ENCODE results near the gene EWSR1.

GRCh38 chr22:29275819-29276565 is 7.9 kb downstream of the EWSR1 start:
- TF ChIP-seq, protein P1, sequence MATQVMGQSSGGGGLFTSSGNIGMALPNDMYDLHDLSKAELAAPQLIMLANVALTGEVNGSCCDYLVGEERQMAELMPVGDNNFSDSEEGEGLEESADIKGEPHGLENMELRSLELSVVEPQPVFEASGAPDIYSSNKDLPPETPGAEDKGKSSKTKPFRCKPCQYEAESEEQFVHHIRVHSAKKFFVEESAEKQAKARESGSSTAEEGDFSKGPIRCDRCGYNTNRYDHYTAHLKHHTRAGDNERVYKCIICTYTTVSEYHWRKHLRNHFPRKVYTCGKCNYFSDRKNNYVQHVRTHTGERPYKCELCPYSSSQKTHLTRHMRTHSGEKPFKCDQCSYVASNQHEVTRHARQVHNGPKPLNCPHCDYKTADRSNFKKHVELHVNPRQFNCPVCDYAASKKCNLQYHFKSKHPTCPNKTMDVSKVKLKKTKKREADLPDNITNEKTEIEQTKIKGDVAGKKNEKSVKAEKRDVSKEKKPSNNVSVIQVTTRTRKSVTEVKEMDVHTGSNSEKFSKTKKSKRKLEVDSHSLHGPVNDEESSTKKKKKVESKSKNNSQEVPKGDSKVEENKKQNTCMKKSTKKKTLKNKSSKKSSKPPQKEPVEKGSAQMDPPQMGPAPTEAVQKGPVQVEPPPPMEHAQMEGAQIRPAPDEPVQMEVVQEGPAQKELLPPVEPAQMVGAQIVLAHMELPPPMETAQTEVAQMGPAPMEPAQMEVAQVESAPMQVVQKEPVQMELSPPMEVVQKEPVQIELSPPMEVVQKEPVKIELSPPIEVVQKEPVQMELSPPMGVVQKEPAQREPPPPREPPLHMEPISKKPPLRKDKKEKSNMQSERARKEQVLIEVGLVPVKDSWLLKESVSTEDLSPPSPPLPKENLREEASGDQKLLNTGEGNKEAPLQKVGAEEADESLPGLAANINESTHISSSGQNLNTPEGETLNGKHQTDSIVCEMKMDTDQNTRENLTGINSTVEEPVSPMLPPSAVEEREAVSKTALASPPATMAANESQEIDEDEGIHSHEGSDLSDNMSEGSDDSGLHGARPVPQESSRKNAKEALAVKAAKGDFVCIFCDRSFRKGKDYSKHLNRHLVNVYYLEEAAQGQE (IDR thresholded peaks at IDR 0.05; ENCODE audit: low read depth), result no peak
- TF ChIP-seq, protein P2, sequence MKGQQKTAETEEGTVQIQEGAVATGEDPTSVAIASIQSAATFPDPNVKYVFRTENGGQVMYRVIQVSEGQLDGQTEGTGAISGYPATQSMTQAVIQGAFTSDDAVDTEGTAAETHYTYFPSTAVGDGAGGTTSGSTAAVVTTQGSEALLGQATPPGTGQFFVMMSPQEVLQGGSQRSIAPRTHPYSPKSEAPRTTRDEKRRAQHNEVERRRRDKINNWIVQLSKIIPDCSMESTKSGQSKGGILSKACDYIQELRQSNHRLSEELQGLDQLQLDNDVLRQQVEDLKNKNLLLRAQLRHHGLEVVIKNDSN (IDR thresholded peaks at IDR 0.05), result no peak
- TF ChIP-seq CREB1 (IDR thresholded peaks at IDR 0.05; ENCODE audit: low read depth) (no peak), EP300 (IDR thresholded peaks at IDR 0.05; ENCODE audit: borderline replicate concordance) (no peak), TAF1 (IDR thresholded peaks at IDR 0.05; ENCODE audit: low read depth) (no peak), EGR1 (IDR thresholded peaks at IDR 0.05) (no peak), MAX (IDR thresholded peaks at IDR 0.05) (no peak), NFIC (IDR thresholded peaks at IDR 0.05) (no peak), YY1 (IDR thresholded peaks at IDR 0.05; ENCODE audit: low read depth) (no peak), RAD21 (IDR thresholded peaks at IDR 0.05; ENCODE audit: low read depth) (no peak), TCF12 (IDR thresholded peaks at IDR 0.05; ENCODE audit: low read depth) (no peak)
